ENCODE data around the gene SPTB.

SPTB gene

GRCh38 chr14:64860039-64860438, 19.7 kb downstream of the SPTB start:
- in situ Hi-C loops (cut with HindIII; ENCODE audit: low sequenced_read_pairs), result no loop called here
- no peak for TF ChIP-seq CTCF (IDR thresholded peaks at IDR 0.05; ENCODE audit: low read depth, low read length)

GRCh38 chr14:64857979-64858744, 21.5 kb downstream of the SPTB start:
- TF ChIP-seq CTCF (IDR thresholded peaks at IDR 0.05; ENCODE audit: low read depth, low read length), result no peak
- no peak overlapping the region for H3K4me3 ChIP-seq (ENCODE audit: low read depth, low read length)
- in situ Hi-C loops (cut with HindIII; ENCODE audit: low sequenced_read_pairs), result no loop called here
- no peak for DNase-seq (ENCODE audit: low read depth, low spot score)

More at GRCh38 chr14:64860039-64860438, 19.7 kb downstream of the SPTB start:
- H3K4me3 ChIP-seq (ENCODE audit: low read depth, low read length), result no peak overlapping the region
- no peak for DNase-seq (ENCODE audit: low read depth, low spot score)

- no peak for DNase-seq (ENCODE audit: low read depth, low spot score)
- no peak overlapping the region for H3K4me3 ChIP-seq (ENCODE audit: low read depth, low read length)
- TF ChIP-seq CTCF (IDR thresholded peaks at IDR 0.05; ENCODE audit: low read depth, low read length), result no peak
- in situ Hi-C loops (cut with HindIII; ENCODE audit: low sequenced_read_pairs), result no loop called here
Measured at GRCh38 chr14:64856529-64857445, 22.9 kb downstream of the SPTB start.

- peak; percentile 24 for DNase-seq (ENCODE audit: low read depth, low spot score)
- in situ Hi-C loops (cut with HindIII; ENCODE audit: low sequenced_read_pairs), result no loop called here
- H3K4me3 ChIP-seq (ENCODE audit: low read depth, low read length), result no peak overlapping the region
- TF ChIP-seq CTCF (IDR thresholded peaks at IDR 0.05; ENCODE audit: low read depth, low read length), result no peak
Measured at GRCh38 chr14:64855721-64856528, 23.8 kb downstream of the SPTB start.

GRCh38 chr14:64850369-64851137, 29.2 kb downstream of the SPTB start:
- in situ Hi-C loops (cut with HindIII; ENCODE audit: low sequenced_read_pairs), result no loop called here
- TF ChIP-seq CTCF (IDR thresholded peaks at IDR 0.05; ENCODE audit: low read depth, low read length), result no peak
- no peak overlapping the region for H3K4me3 ChIP-seq (ENCODE audit: low read depth, low read length)
- DNase-seq (ENCODE audit: low read depth, low spot score), result no peak

All from astrocyte of the spinal cord (primary cell).